ENCODE measurements around the gene ZNF207.

ZNF207 gene

DNA sequence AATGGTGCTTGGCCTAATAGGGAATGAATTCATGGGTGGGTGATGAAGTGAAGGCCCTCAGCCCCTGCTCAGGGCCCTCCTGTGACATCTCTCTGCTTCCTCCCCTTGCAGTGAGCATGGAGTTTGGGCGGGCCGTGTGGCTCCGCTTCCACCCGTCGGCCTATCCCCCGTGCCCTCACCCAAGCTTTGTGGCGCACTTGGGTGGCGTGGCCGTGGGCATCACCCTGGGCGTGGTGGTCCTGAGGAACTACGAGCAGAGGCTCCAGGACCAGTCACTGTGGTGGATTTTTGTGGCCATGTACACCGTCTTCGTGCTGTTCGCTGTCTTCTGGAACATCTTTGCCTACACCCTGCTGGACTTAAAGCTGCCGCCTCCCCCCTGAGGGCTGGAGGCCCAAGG, 29.1 kb upstream of the ZNF207 start:
- no peaks in the 10 kb centered on the region for H3K4me1 ChIP-seq (ENCODE audit: control insufficient read depth, insufficient read depth, low read length)
- ChIA-PET CTCF (interaction anchor here (0.6 to 5.6 kb wide), 9 partner anchors 8 to 116 kb away, joined by 3 to 95 read pairs (median 4); no protein-coding TSS in a partner anchor), POLR2A (no interaction called here)
- peaks cover 0 to 13% of the 10 kb centered on the region in 2 experiments; a peak in 2 of 3 replicates for H3K36me3 ChIP-seq (ENCODE audit: control insufficient read depth in 2 of 2, insufficient read depth in 1 of 2, low read length in 2 of 2)
- no peak for TF ChIP-seq TRIM28 (IDR thresholded peaks at IDR 0.05; ENCODE audit: borderline replicate concordance, low read length)
- TF ChIP-seq ZNF585B (tag by site-specific recombination; IDR thresholded peaks at IDR 0.05), result no peak
- TF ChIP-seq, protein P1, sequence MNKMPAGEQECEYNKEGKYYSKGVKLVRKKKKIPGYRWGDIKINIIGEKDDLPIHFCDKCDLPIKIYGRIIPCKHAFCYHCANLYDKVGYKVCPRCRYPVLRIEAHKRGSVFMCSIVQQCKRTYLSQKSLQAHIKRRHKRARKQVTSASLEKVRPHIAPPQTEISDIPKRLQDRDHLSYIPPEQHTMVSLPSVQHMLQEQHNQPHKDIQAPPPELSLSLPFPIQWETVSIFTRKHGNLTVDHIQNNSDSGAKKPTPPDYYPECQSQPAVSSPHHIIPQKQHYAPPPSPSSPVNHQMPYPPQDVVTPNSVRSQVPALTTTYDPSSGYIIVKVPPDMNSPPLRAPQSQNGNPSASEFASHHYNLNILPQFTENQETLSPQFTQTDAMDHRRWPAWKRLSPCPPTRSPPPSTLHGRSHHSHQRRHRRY (tag by site-specific recombination; IDR thresholded peaks at IDR 0.05), result no peak
- no peak for TF ChIP-seq ZNF10 (tag by site-specific recombination; IDR thresholded peaks at IDR 0.05)
- no peak for TF ChIP-seq ZNF26 (tag by site-specific recombination; IDR thresholded peaks at IDR 0.05)
- TF ChIP-seq ZFP41 (tag by site-specific recombination; IDR thresholded peaks at IDR 0.05; ENCODE audit: borderline replicate concordance), result no peak
- TF ChIP-seq, protein P2, sequence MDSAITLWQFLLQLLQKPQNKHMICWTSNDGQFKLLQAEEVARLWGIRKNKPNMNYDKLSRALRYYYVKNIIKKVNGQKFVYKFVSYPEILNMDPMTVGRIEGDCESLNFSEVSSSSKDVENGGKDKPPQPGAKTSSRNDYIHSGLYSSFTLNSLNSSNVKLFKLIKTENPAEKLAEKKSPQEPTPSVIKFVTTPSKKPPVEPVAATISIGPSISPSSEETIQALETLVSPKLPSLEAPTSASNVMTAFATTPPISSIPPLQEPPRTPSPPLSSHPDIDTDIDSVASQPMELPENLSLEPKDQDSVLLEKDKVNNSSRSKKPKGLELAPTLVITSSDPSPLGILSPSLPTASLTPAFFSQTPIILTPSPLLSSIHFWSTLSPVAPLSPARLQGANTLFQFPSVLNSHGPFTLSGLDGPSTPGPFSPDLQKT (IDR thresholded peaks at IDR 0.05; ENCODE audit: borderline replicate concordance, low read depth, low read length), result no peak
- H3K27ac ChIP-seq (ENCODE audit: extremely low read depth, low read depth, low read length), result no peak overlapping the region
- H3K4me3 ChIP-seq (ENCODE audit: low read depth, low read length), result no peak overlapping the region
- no peaks in the 10 kb centered on the region for H3K9me3 ChIP-seq (ENCODE audit: control insufficient read depth, insufficient read depth, low read depth, low read length)

DNA sequence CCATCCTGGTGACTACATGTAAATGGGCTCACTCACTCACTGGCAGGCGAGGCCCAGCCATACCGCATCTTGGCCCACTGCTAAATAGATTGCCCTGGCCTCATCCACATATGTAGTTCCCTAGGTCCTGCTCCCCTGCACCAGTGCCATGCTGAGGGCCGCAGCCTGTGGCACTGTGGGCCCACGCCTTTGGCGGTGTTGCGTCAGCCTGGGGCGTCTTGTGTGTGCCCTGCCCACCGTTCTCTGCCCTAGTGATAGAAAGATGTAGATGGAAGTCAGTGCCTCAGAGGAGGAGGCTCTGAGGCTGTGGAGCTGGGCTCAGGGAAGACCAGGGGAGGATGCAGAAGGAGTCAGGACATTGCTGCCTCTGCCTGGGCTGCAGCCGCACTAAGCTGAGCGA, 26.9 kb upstream of the ZNF207 start:
- H3K27ac ChIP-seq (ENCODE audit: extremely low read depth, low read depth, low read length), result no peak overlapping the region
- H3K36me3 ChIP-seq (ENCODE audit: control insufficient read depth in 2 of 2, insufficient read depth in 1 of 2, low read length in 2 of 2), result peaks cover 0 to 10% of the 10 kb centered on the region in 2 experiments; a peak in 2 of 3 replicates
- no peaks in the 10 kb centered on the region for H3K9me3 ChIP-seq (ENCODE audit: control insufficient read depth, insufficient read depth, low read depth, low read length)
- H3K4me3 ChIP-seq (ENCODE audit: low read depth, low read length), result no peak overlapping the region
- ChIA-PET POLR2A (no interaction called here), CTCF (interaction anchor here (0.6 to 2.8 kb wide), 3 partner anchors 70 to 138 kb away, joined by 3 to 16 read pairs (median 3); no protein-coding TSS in a partner anchor)
- H3K4me1 ChIP-seq (ENCODE audit: control insufficient read depth, insufficient read depth, low read length), result no peaks in the 10 kb centered on the region
- TF ChIP-seq ZNF530 (tag by site-specific recombination; IDR thresholded peaks at IDR 0.05; ENCODE audit: low read depth), result no peak
- no peak for TF ChIP-seq ZNF571 (tag by site-specific recombination; IDR thresholded peaks at IDR 0.05)
- TF ChIP-seq ZNF354C (tag by site-specific recombination; IDR thresholded peaks at IDR 0.05; ENCODE audit: borderline replicate concordance, low read depth), result no peak
- no peak for TF ChIP-seq TSHZ1 (tag by site-specific recombination; IDR thresholded peaks at IDR 0.05; ENCODE audit: borderline replicate concordance)
- no peak for TF ChIP-seq ZNF544 (tag by site-specific recombination; IDR thresholded peaks at IDR 0.05)
- TF ChIP-seq PATZ1 (tag by site-specific recombination; IDR thresholded peaks at IDR 0.05), result no peak
